ENCODE measurements around the gene NUBPL.

Gene NUBPL

GRCh38 chr14:31692376-31692781 is 131.2 kb downstream of the NUBPL start:
- no peak overlapping the region for H3K27ac ChIP-seq

GRCh38 chr14:31696378-31696777 is 135.2 kb downstream of the NUBPL start:
- no peaks in the 10 kb centered on the region for H3K27me3 ChIP-seq (ENCODE audit: insufficient read depth, low read depth, severe bottlenecking)
- no peak for DNase-seq
- H3K27ac ChIP-seq: no peak overlapping the region
- no peaks in the 10 kb centered on the region for H3K36me3 ChIP-seq
- no peak overlapping the region for H3K4me3 ChIP-seq (ENCODE audit: low read depth, low read length)
- H3K9me3 ChIP-seq (ENCODE audit: severe bottlenecking): no peaks in the 10 kb centered on the region
- no peak for TF ChIP-seq CTCF (IDR thresholded peaks at IDR 0.05; ENCODE audit: low read depth, low read length)

More at GRCh38 chr14:31692376-31692781, 131.2 kb downstream of the NUBPL start:
- TF ChIP-seq CTCF (IDR thresholded peaks at IDR 0.05; ENCODE audit: low read depth, low read length): no peak
- Histone ChIP-seq H3K9me3 (ENCODE audit: severe bottlenecking) (no peaks in the 10 kb centered on the region), H3K4me3 (ENCODE audit: low read depth, low read length) (no peak overlapping the region), H3K36me3 (no peaks in the 10 kb centered on the region), H3K27me3 (ENCODE audit: insufficient read depth, low read depth, severe bottlenecking) (no peaks in the 10 kb centered on the region)
- DNase-seq: no peak

GRCh38 chr14:31699809-31700208 is 138.6 kb downstream of the NUBPL start:
- no peaks in the 10 kb centered on the region for H3K27me3 ChIP-seq (ENCODE audit: insufficient read depth, low read depth, severe bottlenecking)
- TF ChIP-seq CTCF (IDR thresholded peaks at IDR 0.05; ENCODE audit: low read depth, low read length): no peak
- H3K36me3 ChIP-seq: no peaks in the 10 kb centered on the region
- H3K9me3 ChIP-seq (ENCODE audit: severe bottlenecking): no peaks in the 10 kb centered on the region
- H3K27ac ChIP-seq: no peak overlapping the region
- no peak for DNase-seq
- H3K4me3 ChIP-seq (ENCODE audit: low read depth, low read length): no peak overlapping the region

GRCh38 chr14:31700282-31701074 is 139.3 kb downstream of the NUBPL start:
- no peak for TF ChIP-seq CTCF (IDR thresholded peaks at IDR 0.05; ENCODE audit: low read depth, low read length)
- no peak overlapping the region for H3K27ac ChIP-seq

GRCh38 chr14:31702130-31702529 is 140.9 kb downstream of the NUBPL start:
- H3K36me3 ChIP-seq: no peaks in the 10 kb centered on the region
- no peak overlapping the region for H3K27ac ChIP-seq
- no peaks in the 10 kb centered on the region for H3K27me3 ChIP-seq (ENCODE audit: insufficient read depth, low read depth, severe bottlenecking)
- H3K4me3 ChIP-seq (ENCODE audit: low read depth, low read length): no peak overlapping the region
- DNase-seq: no peak
- H3K9me3 ChIP-seq (ENCODE audit: severe bottlenecking): no peaks in the 10 kb centered on the region
- no peak for TF ChIP-seq CTCF (IDR thresholded peaks at IDR 0.05; ENCODE audit: low read depth, low read length)

More at GRCh38 chr14:31700282-31701074, 139.3 kb downstream of the NUBPL start:
- H3K9me3 ChIP-seq (ENCODE audit: severe bottlenecking): no peaks in the 10 kb centered on the region
- no peak for DNase-seq
- H3K4me3 ChIP-seq (ENCODE audit: low read depth, low read length): no peak overlapping the region
- H3K36me3 ChIP-seq: no peaks in the 10 kb centered on the region
- H3K27me3 ChIP-seq (ENCODE audit: insufficient read depth, low read depth, severe bottlenecking): no peaks in the 10 kb centered on the region

- no peaks in the 10 kb centered on the region for H3K36me3 ChIP-seq
- DNase-seq: no peak
- H3K27me3 ChIP-seq (ENCODE audit: insufficient read depth, low read depth, severe bottlenecking): no peaks in the 10 kb centered on the region
- TF ChIP-seq CTCF (IDR thresholded peaks at IDR 0.05; ENCODE audit: low read depth, low read length): no peak
- H3K9me3 ChIP-seq (ENCODE audit: severe bottlenecking): no peaks in the 10 kb centered on the region
- no peak overlapping the region for H3K27ac ChIP-seq
- H3K4me3 ChIP-seq (ENCODE audit: low read depth, low read length): no peak overlapping the region
These were observed 141.9 kb downstream of the NUBPL start for GRCh38 chr14:31703056-31703455.
